IPS-20b (cell line): ENCODE results near the gene CLDN3.
"Not testable (repeated sequence)": the region's sequence is repeated elsewhere in the genome, so short reads cannot be mapped to it uniquely, and the experiment has no call there.

ENCODE experiments used
- H3K27ac ChIP-seq: one replicate; pipeline ENCODE4 v1.5.1; 2013; ENCODE audit warnings: low read length
- H3K27me3 ChIP-seq: 2 replicates; pipeline ENCODE4 v1.6.1; 2013; ENCODE audit warnings: mild to moderate bottlenecking, low read length, inconsistent platforms; ENCODE audit not compliant: insufficient read depth
- H3K36me3 ChIP-seq: 2 replicates; pipeline ENCODE4 v1.6.1; 2013; ENCODE audit warnings: low read depth, mild to moderate bottlenecking, inconsistent platforms, low read length, moderate library complexity; ENCODE audit not compliant: insufficient read depth
- H3K4me1 ChIP-seq: 2 replicates; pipeline ENCODE4 v1.6.1; 2013; ENCODE audit warnings: mild to moderate bottlenecking, control low read depth, inconsistent platforms, low read length, moderate library complexity; ENCODE audit not compliant: insufficient read depth
- H3K4me3 ChIP-seq: 2 replicates; pipeline ENCODE4 v1.5.1; 2013; ENCODE audit warnings: mild to moderate bottlenecking, low read length, inconsistent platforms
- H3K9ac ChIP-seq: 2 replicates; pipeline ENCODE4 v1.6.1; 2013; ENCODE audit warnings: low read depth, mild to moderate bottlenecking, inconsistent platforms, low read length, moderate library complexity
- H3K9me3 ChIP-seq: 2 replicates; pipeline ENCODE4 v1.6.1; 2013; ENCODE audit warnings: mild to moderate bottlenecking, low read depth, low read length, inconsistent platforms; ENCODE audit not compliant: insufficient read depth

Gene CLDN3

GRCh38 chr7:73732397-73732796 lies 37.7 kb downstream of the CLDN3 start:
- H3K27ac ChIP-seq: no peak overlapping the region
- 0 out of 2 replicates have a peak, but pooled peaks cover 4% of the 10 kb centered on the region for H3K4me1 ChIP-seq
- no peaks in the 10 kb centered on the region for H3K27me3 ChIP-seq
- H3K9ac ChIP-seq: no peak overlapping the region
- peaks cover 17% of the 10 kb centered on the region for H3K36me3 ChIP-seq
- no peak overlapping the region for H3K4me3 ChIP-seq
- H3K9me3 ChIP-seq: no peaks in the 10 kb centered on the region

- no peaks in the 10 kb centered on the region for H3K27me3 ChIP-seq
- H3K4me3 ChIP-seq: no peak overlapping the region
- no peaks in the 10 kb centered on the region for H3K36me3 ChIP-seq
- H3K4me1 ChIP-seq: 0 out of 2 replicates have a peak, but pooled peaks cover 4% of the 10 kb centered on the region
- H3K9me3 ChIP-seq: no peaks in the 10 kb centered on the region
- H3K27ac ChIP-seq: no peak overlapping the region
- H3K9ac ChIP-seq: no peak overlapping the region
Measured at GRCh38 chr7:73730485-73730884, 39.6 kb downstream of the CLDN3 start.

GRCh38 chr7:73728551-73728950 lies 41.5 kb downstream of the CLDN3 start:
- no peak overlapping the region for H3K9ac ChIP-seq
- H3K27ac ChIP-seq: no peak overlapping the region

GRCh38 chr7:73727952-73728351 lies 42.1 kb downstream of the CLDN3 start:
- Histone ChIP-seq H3K4me3 (no peak overlapping the region), H3K4me1 (0 out of 2 replicates have a peak, but pooled peaks cover 4% of the 10 kb centered on the region), H3K27me3 (no peaks in the 10 kb centered on the region), H3K36me3 (no peaks in the 10 kb centered on the region), H3K9ac (no peak overlapping the region), H3K9me3 (no peaks in the 10 kb centered on the region), H3K27ac (no peak overlapping the region)

More at GRCh38 chr7:73728551-73728950, 41.5 kb downstream of the CLDN3 start:
- H3K36me3 ChIP-seq: no peaks in the 10 kb centered on the region
- H3K4me3 ChIP-seq: no peak overlapping the region
- no peaks in the 10 kb centered on the region for H3K27me3 ChIP-seq
- 0 out of 2 replicates have a peak, but pooled peaks cover 4% of the 10 kb centered on the region for H3K4me1 ChIP-seq
- no peaks in the 10 kb centered on the region for H3K9me3 ChIP-seq

- H3K36me3 ChIP-seq: no peaks in the 10 kb centered on the region
- H3K4me1 ChIP-seq: 0 out of 2 replicates have a peak, but pooled peaks cover 4% of the 10 kb centered on the region
- no peaks in the 10 kb centered on the region for H3K27me3 ChIP-seq
- no peak overlapping the region for H3K9ac ChIP-seq
- H3K27ac ChIP-seq: no peak overlapping the region
- H3K4me3 ChIP-seq: no peak overlapping the region
- H3K9me3 ChIP-seq: no peaks in the 10 kb centered on the region
Measured at GRCh38 chr7:73726083-73726466, 44.0 kb downstream of the CLDN3 start.

GRCh38 chr7:73723813-73724212 lies 46.3 kb downstream of the CLDN3 start:
- no peak overlapping the region for H3K4me3 ChIP-seq
- H3K9ac ChIP-seq: no peak overlapping the region
- no peaks in the 10 kb centered on the region for H3K36me3 ChIP-seq
- no peak overlapping the region for H3K27ac ChIP-seq
- peaks cover 13% of the 10 kb centered on the region for H3K27me3 ChIP-seq
- no peaks in the 10 kb centered on the region for H3K4me1 ChIP-seq
- no peaks in the 10 kb centered on the region for H3K9me3 ChIP-seq

GRCh38 chr7:73722785-73723184 lies 47.3 kb downstream of the CLDN3 start:
- Histone ChIP-seq H3K27ac (no peak overlapping the region), H3K27me3 (peaks cover 23% of the 10 kb centered on the region), H3K36me3 (no peaks in the 10 kb centered on the region), H3K4me1 (no peaks in the 10 kb centered on the region), H3K9ac (no peak overlapping the region), H3K9me3 (no peaks in the 10 kb centered on the region), H3K4me3 (no peak overlapping the region)

GRCh38 chr7:73722182-73722581 lies 47.9 kb downstream of the CLDN3 start:
- not testable (repeated sequence) for H3K4me1 ChIP-seq, H3K36me3 ChIP-seq, H3K9ac ChIP-seq, H3K4me3 ChIP-seq, H3K27ac ChIP-seq, H3K9me3 ChIP-seq
- H3K27me3 ChIP-seq: peaks cover 25% of the 10 kb centered on the region

GRCh38 chr7:73721377-73721817 lies 48.7 kb downstream of the CLDN3 start:
- Histone ChIP-seq H3K27me3 (peaks cover 25% of the 10 kb centered on the region), H3K27ac (no peak overlapping the region), H3K4me1 (no peaks in the 10 kb centered on the region), H3K9me3 (no peaks in the 10 kb centered on the region), H3K36me3 (no peaks in the 10 kb centered on the region), H3K4me3 (no peak overlapping the region), H3K9ac (no peak overlapping the region)

- not testable (repeated sequence) for H3K27ac ChIP-seq, H3K4me3 ChIP-seq, H3K9ac ChIP-seq, H3K36me3 ChIP-seq, H3K9me3 ChIP-seq, H3K4me1 ChIP-seq
- peaks cover 25% of the 10 kb centered on the region for H3K27me3 ChIP-seq
Measured at GRCh38 chr7:73720443-73720842, 49.6 kb downstream of the CLDN3 start.

GRCh38 chr7:73719806-73720169 lies 50.3 kb downstream of the CLDN3 start:
- peak overlapping the region; percentile 54; the same call in 1 of the 2 replicates for H3K4me3 ChIP-seq
- no peak overlapping the region for H3K27ac ChIP-seq
- H3K9ac ChIP-seq: no peak overlapping the region

More at GRCh38 chr7:73719806-73720169, 50.3 kb downstream of the CLDN3 start:
- no peaks in the 10 kb centered on the region for H3K36me3 ChIP-seq
- no peaks in the 10 kb centered on the region for H3K4me1 ChIP-seq
- no peaks in the 10 kb centered on the region for H3K9me3 ChIP-seq
- peaks cover 25% of the 10 kb centered on the region for H3K27me3 ChIP-seq
